ENCODE results near the gene SPEN.

The SPEN gene

DNA sequence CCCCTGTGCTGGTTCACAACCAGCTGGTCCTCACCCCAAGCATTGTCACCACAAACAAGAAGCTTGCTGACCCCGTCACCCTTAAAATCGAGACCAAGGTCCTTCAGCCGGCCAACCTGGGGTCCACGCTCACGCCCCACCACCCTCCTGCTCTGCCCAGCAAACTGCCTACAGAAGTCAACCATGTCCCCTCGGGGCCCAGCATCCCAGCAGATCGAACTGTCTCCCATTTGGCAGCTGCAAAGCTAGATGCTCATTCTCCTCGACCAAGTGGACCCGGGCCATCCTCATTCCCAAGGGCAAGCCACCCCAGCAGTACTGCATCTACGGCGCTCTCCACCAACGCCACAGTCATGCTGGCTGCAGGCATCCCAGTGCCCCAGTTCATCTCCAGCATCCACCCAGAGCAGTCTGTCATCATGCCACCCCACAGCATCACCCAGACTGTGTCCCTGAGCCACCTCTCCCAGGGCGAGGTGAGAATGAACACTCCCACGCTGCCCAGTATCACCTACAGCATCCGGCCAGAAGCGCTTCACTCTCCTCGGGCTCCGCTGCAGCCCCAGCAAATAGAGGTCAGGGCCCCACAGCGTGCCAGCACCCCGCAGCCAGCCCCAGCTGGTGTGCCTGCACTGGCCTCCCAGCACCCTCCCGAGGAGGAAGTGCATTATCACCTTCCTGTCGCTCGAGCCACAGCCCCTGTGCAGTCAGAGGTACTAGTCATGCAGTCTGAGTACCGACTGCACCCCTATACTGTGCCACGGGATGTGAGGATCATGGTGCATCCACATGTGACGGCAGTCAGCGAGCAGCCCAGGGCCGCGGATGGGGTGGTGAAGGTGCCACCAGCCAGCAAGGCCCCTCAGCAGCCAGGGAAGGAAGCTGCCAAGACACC, 87.8 kb downstream of the SPEN start:
- Histone ChIP-seq H3K79me2 (ENCODE audit: control insufficient read depth, insufficient read depth, low read length, poor library complexity) (no peaks in the 10 kb centered on the region), H3K36me3 (ENCODE audit: control insufficient read depth in 1 of 2, insufficient read depth in 2 of 2, low read length in 2 of 2) (peaks cover 65 to 70% of the 10 kb centered on the region in 2 experiments), H2BK5ac (ENCODE audit: low read depth, low read length, poor library complexity) (no peak overlapping the region), H3K27me3 (ENCODE audit: insufficient read depth, low read length) (no peaks in the 10 kb centered on the region), H2AFZ (ENCODE audit: insufficient read depth, low read length, poor library complexity) (no peak overlapping the region), H3K4me3 (ENCODE audit: low read depth, low read length) (no peak overlapping the region), H3K4me2 (ENCODE audit: low read length) (no peak overlapping the region), H2BK120ac (ENCODE audit: insufficient read depth, low read length, poor library complexity) (no peak overlapping the region), H3K4ac (ENCODE audit: low read depth, low read length) (no peak overlapping the region), H3K4me1 (ENCODE audit: control insufficient read depth in 1 of 2, insufficient read depth in 2 of 2, low read length in 2 of 2) (peaks cover 23% of the 10 kb centered on the region in 2 experiments), H4K91ac (ENCODE audit: low read depth, low read length) (no peak overlapping the region), H3K27ac (ENCODE audit: low read depth, low read length) (no peak overlapping the region), H3K9me3 (ENCODE audit: insufficient read depth, low read depth, low read length) (peaks cover 2% of the 10 kb centered on the region), H3K18ac (ENCODE audit: low read length) (no peak overlapping the region), H3K79me1 (ENCODE audit: low read length) (peaks cover 7% of the 10 kb centered on the region), H3K9ac (ENCODE audit: low read length) (no peak overlapping the region), H2BK12ac (ENCODE audit: low read length) (no peak overlapping the region), H2AK5ac (ENCODE audit: low read length) (no peak overlapping the region), H3K14ac (ENCODE audit: low read length) (no peak overlapping the region), H3K23ac (ENCODE audit: low read length) (no peak overlapping the region), H4K12ac (ENCODE audit: low read depth, low read length) (no peak overlapping the region), H4K8ac (ENCODE audit: low read depth, low read length) (no peak overlapping the region)
- no CpG with 5 or more reads among the region's 29 CpGs for WGBS (ENCODE audit: extremely low coverage, insufficient coverage, insufficient read length)
- no peak for DNase-seq

DNA sequence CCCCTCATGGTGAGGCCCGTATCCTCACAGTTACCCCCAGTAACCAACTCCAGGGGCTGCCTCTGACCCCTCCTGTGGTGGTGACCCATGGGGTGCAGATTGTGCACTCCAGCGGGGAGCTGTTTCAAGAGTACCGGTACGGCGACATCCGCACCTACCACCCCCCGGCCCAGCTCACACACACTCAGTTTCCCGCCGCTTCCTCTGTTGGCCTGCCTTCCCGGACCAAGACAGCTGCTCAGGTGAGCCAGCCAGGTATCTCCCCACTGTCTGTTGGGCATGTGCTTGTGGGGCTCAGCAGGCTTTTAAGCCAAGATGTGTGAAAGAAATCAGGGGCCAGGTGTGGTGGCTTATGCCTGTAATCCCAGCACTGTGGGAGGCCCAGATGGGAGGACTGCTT, 88.5 kb downstream of the SPEN start:
- Histone ChIP-seq H3K79me1 (ENCODE audit: low read length) (peaks cover 7% of the 10 kb centered on the region), H3K4ac (ENCODE audit: low read depth, low read length) (no peak overlapping the region), H2AFZ (ENCODE audit: insufficient read depth, low read length, poor library complexity) (no peak overlapping the region), H4K12ac (ENCODE audit: low read depth, low read length) (no peak overlapping the region), H4K91ac (ENCODE audit: low read depth, low read length) (no peak overlapping the region), H2BK12ac (ENCODE audit: low read length) (no peak overlapping the region), H4K8ac (ENCODE audit: low read depth, low read length) (no peak overlapping the region), H3K27ac (ENCODE audit: low read depth, low read length) (no peak overlapping the region), H3K27me3 (ENCODE audit: insufficient read depth, low read length) (no peaks in the 10 kb centered on the region), H3K79me2 (ENCODE audit: control insufficient read depth, insufficient read depth, low read length, poor library complexity) (no peaks in the 10 kb centered on the region), H3K14ac (ENCODE audit: low read length) (no peak overlapping the region), H3K9me3 (ENCODE audit: insufficient read depth, low read depth, low read length) (peaks cover 2% of the 10 kb centered on the region), H3K23ac (ENCODE audit: low read length) (no peak overlapping the region), H3K4me3 (ENCODE audit: low read depth, low read length) (no peak overlapping the region), H3K4me1 (ENCODE audit: control insufficient read depth in 1 of 2, insufficient read depth in 2 of 2, low read length in 2 of 2) (peaks cover 22 to 23% of the 10 kb centered on the region in 2 experiments), H2AK5ac (ENCODE audit: low read length) (no peak overlapping the region), H2BK5ac (ENCODE audit: low read depth, low read length, poor library complexity) (no peak overlapping the region), H2BK120ac (ENCODE audit: insufficient read depth, low read length, poor library complexity) (no peak overlapping the region), H3K9ac (ENCODE audit: low read length) (no peak overlapping the region), H3K18ac (ENCODE audit: low read length) (no peak overlapping the region), H3K4me2 (ENCODE audit: low read length) (no peak overlapping the region), H3K36me3 (ENCODE audit: control insufficient read depth in 1 of 2, insufficient read depth in 2 of 2, low read length in 2 of 2) (peaks cover 68 to 76% of the 10 kb centered on the region in 2 experiments)
- no CpG with 5 or more reads among the region's 10 CpGs for WGBS (ENCODE audit: extremely low coverage, insufficient coverage, insufficient read length)
- no peak for DNase-seq

DNA sequence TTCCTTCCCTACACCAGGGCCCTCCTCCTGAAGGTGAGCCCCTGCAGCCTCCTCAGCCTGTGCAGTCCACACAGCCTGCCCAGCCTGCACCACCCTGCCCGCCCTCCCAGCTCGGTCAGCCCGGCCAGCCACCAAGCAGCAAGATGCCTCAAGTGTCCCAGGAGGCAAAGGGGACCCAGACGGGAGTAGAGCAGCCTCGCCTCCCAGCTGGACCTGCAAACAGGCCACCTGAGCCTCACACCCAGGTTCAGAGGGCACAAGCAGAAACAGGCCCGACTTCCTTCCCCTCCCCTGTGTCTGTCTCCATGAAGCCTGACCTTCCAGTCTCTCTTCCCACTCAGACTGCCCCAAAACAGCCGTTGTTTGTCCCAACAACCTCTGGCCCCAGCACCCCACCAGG, 89.6 kb downstream of the SPEN start:
- no peaks in the 10 kb centered on the region for H3K79me2 ChIP-seq (ENCODE audit: control insufficient read depth, insufficient read depth, low read length, poor library complexity)
- peaks cover 7% of the 10 kb centered on the region for H3K79me1 ChIP-seq (ENCODE audit: low read length)
- peak overlapping the region; percentile 18 for H2AK5ac ChIP-seq (ENCODE audit: low read length)
- peak overlapping the region; percentile 18 for H2BK5ac ChIP-seq (ENCODE audit: low read depth, low read length, poor library complexity)
- H3K36me3 ChIP-seq (ENCODE audit: control insufficient read depth in 1 of 2, insufficient read depth in 2 of 2, low read length in 2 of 2): peaks cover 70 to 75% of the 10 kb centered on the region in 2 experiments
- no peak overlapping the region for H3K4me3 ChIP-seq (ENCODE audit: low read depth, low read length)
- WGBS (ENCODE audit: extremely low coverage, insufficient coverage, insufficient read length): no CpG with 5 or more reads among the region's 7 CpGs
- peaks cover 2% of the 10 kb centered on the region for H3K9me3 ChIP-seq (ENCODE audit: insufficient read depth, low read depth, low read length)
- no peak overlapping the region for H4K12ac ChIP-seq (ENCODE audit: low read depth, low read length)
- no peak overlapping the region for H3K4me2 ChIP-seq (ENCODE audit: low read length)
- no peak overlapping the region for H2BK120ac ChIP-seq (ENCODE audit: insufficient read depth, low read length, poor library complexity)
- DNase-seq: no peak
- H3K9ac ChIP-seq (ENCODE audit: low read length): no peak overlapping the region
- no peak overlapping the region for H2BK12ac ChIP-seq (ENCODE audit: low read length)
- no peak overlapping the region for H3K14ac ChIP-seq (ENCODE audit: low read length)
- H3K18ac ChIP-seq (ENCODE audit: low read length): no peak overlapping the region
- peaks cover 21 to 23% of the 10 kb centered on the region in 2 experiments for H3K4me1 ChIP-seq (ENCODE audit: control insufficient read depth in 1 of 2, insufficient read depth in 2 of 2, low read length in 2 of 2)
- H4K8ac ChIP-seq (ENCODE audit: low read depth, low read length): no peak overlapping the region
- H3K27ac ChIP-seq (ENCODE audit: low read depth, low read length): peak overlapping the region; percentile 49
- H3K23ac ChIP-seq (ENCODE audit: low read length): no peak overlapping the region
- peak overlapping the region; percentile 5 for H4K91ac ChIP-seq (ENCODE audit: low read depth, low read length)
- no peak overlapping the region for H2AFZ ChIP-seq (ENCODE audit: insufficient read depth, low read length, poor library complexity)
- no peaks in the 10 kb centered on the region for H3K27me3 ChIP-seq (ENCODE audit: insufficient read depth, low read length)
- H3K4ac ChIP-seq (ENCODE audit: low read depth, low read length): no peak overlapping the region

DNA sequence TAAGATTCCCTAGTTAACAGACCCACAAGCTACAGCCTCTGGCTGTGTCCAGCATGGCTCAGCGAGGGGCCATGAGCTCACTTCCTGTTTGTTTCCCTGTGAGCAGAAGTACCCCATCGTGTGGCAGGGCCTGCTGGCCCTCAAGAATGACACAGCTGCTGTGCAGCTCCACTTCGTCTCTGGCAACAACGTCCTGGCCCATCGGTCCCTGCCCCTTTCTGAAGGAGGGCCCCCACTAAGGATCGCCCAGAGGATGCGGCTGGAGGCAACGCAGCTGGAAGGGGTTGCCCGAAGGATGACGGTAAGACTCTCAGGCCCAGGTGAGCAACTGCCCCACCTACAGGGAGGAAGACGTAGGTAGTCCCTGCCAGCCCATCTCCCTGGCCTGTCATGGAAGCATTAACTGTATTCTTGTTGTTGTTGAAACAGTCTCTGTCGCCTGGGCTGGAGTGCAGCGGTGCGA, 90.2 kb downstream of the SPEN start:
- Histone ChIP-seq H3K79me2 (ENCODE audit: control insufficient read depth, insufficient read depth, low read length, poor library complexity) (no peaks in the 10 kb centered on the region), H2AFZ (ENCODE audit: insufficient read depth, low read length, poor library complexity) (no peak overlapping the region), H3K18ac (ENCODE audit: low read length) (no peak overlapping the region), H2BK5ac (ENCODE audit: low read depth, low read length, poor library complexity) (peak overlapping the region; percentile 18), H2BK12ac (ENCODE audit: low read length) (no peak overlapping the region), H3K27ac (ENCODE audit: low read depth, low read length) (peak overlapping the region; percentile 49), H3K9ac (ENCODE audit: low read length) (no peak overlapping the region), H3K79me1 (ENCODE audit: low read length) (peaks cover 7% of the 10 kb centered on the region), H3K14ac (ENCODE audit: low read length) (no peak overlapping the region), H4K8ac (ENCODE audit: low read depth, low read length) (no peak overlapping the region), H4K91ac (ENCODE audit: low read depth, low read length) (peak overlapping the region; percentile 5), H3K23ac (ENCODE audit: low read length) (no peak overlapping the region), H2AK5ac (ENCODE audit: low read length) (no peak overlapping the region), H3K4me2 (ENCODE audit: low read length) (no peak overlapping the region), H3K36me3 (ENCODE audit: control insufficient read depth in 1 of 2, insufficient read depth in 2 of 2, low read length in 2 of 2) (peaks cover 70 to 76% of the 10 kb centered on the region in 2 experiments), H3K27me3 (ENCODE audit: insufficient read depth, low read length) (no peaks in the 10 kb centered on the region), H2BK120ac (ENCODE audit: insufficient read depth, low read length, poor library complexity) (no peak overlapping the region), H3K9me3 (ENCODE audit: insufficient read depth, low read depth, low read length) (peaks cover 2% of the 10 kb centered on the region), H3K4me3 (ENCODE audit: low read depth, low read length) (no peak overlapping the region), H3K4ac (ENCODE audit: low read depth, low read length) (no peak overlapping the region), H4K12ac (ENCODE audit: low read depth, low read length) (no peak overlapping the region), H3K4me1 (ENCODE audit: control insufficient read depth in 1 of 2, insufficient read depth in 2 of 2, low read length in 2 of 2) (peaks cover 21 to 23% of the 10 kb centered on the region in 2 experiments)
- WGBS (ENCODE audit: extremely low coverage, insufficient coverage, insufficient read length): no CpG with 5 or more reads among the region's 14 CpGs
- peak; percentile 29 to 41 for DNase-seq
